CD4-positive, alpha-beta memory T cell (primary cell): ENCODE data around the gene STXBP6. TPM values are rescaled to one million over a fixed set of nuclear protein-coding genes. Genes with fewer than 3 reads are reported as not detected.

ENCODE experiments used
- CTCF ChIA-PET: fragments of 350-600 bp; sonication (Branson Sonifier 250); formaldehyde crosslinking; loops from one replicate; lab custom pipeline; 2021; ENCODE audit warnings: inconsistent platforms; ENCODE audit not compliant: partially characterized antibody; lab: Charles Lee
- POLR2A ChIA-PET: fragments of 350-600 bp; sonication (Branson Sonifier 250); formaldehyde crosslinking; loops from one replicate; lab custom pipeline; 2021; ENCODE audit not compliant: partially characterized antibody; lab: Charles Lee
- DNase-seq, 5 donors: peaks; one replicate each; pipeline versions ENCODE4 v3.0.0 to v3.0.0-alpha.2; 2020 to 2022; ENCODE audit warnings: mixed read lengths in 1 of 5
- H3K27ac ChIP-seq: one replicate; pipeline ENCODE4 v1.7.0; 2013; ENCODE audit warnings: low read depth, low read length
- H3K27me3 ChIP-seq: 2 replicates; pipeline ENCODE4 v1.7.0; 2013; ENCODE audit warnings: mild to moderate bottlenecking, low read length, moderate library complexity; ENCODE audit not compliant: insufficient read depth
- H3K36me3 ChIP-seq: 2 replicates; pipeline ENCODE4 v1.7.0; 2013; ENCODE audit warnings: mild to moderate bottlenecking, low read length, moderate library complexity; ENCODE audit not compliant: insufficient read depth
- H3K4me1 ChIP-seq: 2 replicates; pipeline ENCODE4 v1.7.0; 2013; ENCODE audit warnings: mild to moderate bottlenecking, low read length, moderate library complexity; ENCODE audit not compliant: insufficient read depth
- H3K4me3 ChIP-seq, 2 donors: one replicate each; pipeline ENCODE4 v1.7.0; 2013; ENCODE audit warnings: low read length in 2 of 2, mild to moderate bottlenecking in 1 of 2
- H3K9me3 ChIP-seq, 2 donors: one replicate each; pipeline ENCODE4 v1.7.0; 2013; ENCODE audit warnings: low read length in 2 of 2, control low read depth in 1 of 2; ENCODE audit not compliant: control insufficient read depth in 1 of 2
- H3K27ac Mint-ChIP-seq, 7 donors: one replicate each; pipeline ENCODE4 v1.8.0; 2020 to 2021; ENCODE audit warnings: mixed read lengths in 7 of 7, mild to moderate bottlenecking in 6 of 7, inconsistent platforms in 3 of 7, moderate library complexity in 3 of 7
- H3K27me3 Mint-ChIP-seq, 2 donors: one replicate each; pipeline ENCODE4 v1.8.0; 2020 to 2021; ENCODE audit warnings: mixed read lengths in 2 of 2
- H3K36me3 Mint-ChIP-seq, 2 donors: one replicate each; pipeline ENCODE4 v1.8.0; 2020 to 2021; ENCODE audit warnings: mixed read lengths in 2 of 2, inconsistent platforms in 1 of 2, mild to moderate bottlenecking in 1 of 2
- H3K4me1 Mint-ChIP-seq, 4 donors: one replicate each; pipeline ENCODE4 v1.8.0; 2020 to 2021; ENCODE audit warnings: mixed read lengths in 4 of 4, mild to moderate bottlenecking in 1 of 4
- H3K4me3 Mint-ChIP-seq, 8 donors: one replicate each; pipeline ENCODE4 v1.8.0; 2020 to 2021; ENCODE audit warnings: mixed read lengths in 8 of 8, mild to moderate bottlenecking in 7 of 8, moderate library complexity in 6 of 8, inconsistent platforms in 3 of 8
- H3K9me3 Mint-ChIP-seq, 8 donors: one replicate each; pipeline ENCODE4 v1.8.0; 2020 to 2021; ENCODE audit warnings: mixed read lengths in 8 of 8, mild to moderate bottlenecking in 5 of 8, inconsistent platforms in 3 of 8, moderate library complexity in 1 of 8
- intact Hi-C: fragments of 100-400 bp; cut with micrococcal nuclease; formaldehyde crosslinking; loops from one replicate; pipeline ENCODE4 v1.15.1; 2023
- polyA plus RNA-seq, 2 donors: library from polyadenylated mRNA; unstranded; fragments of 300-500 nt; fragmentation: Illumina TruSeq; gene quantifications; one replicate each; pipeline ENCODE4 v1.2.3, GENCODE V29; 2021
- total RNA-seq, 2 experiments: library from RNA; stranded (reverse); gene quantifications; one replicate each; pipeline ENCODE4 v1.2.3, GENCODE V29; 2021

Gene STXBP6
- total and polyA plus RNA-seq, 4 experiments from 2014 or later: not detected

GRCh38 chr14:24761141-24761540 lies 288.8 kb downstream of the STXBP6 start:
- intact Hi-C loops: no loop called here
- DNase-seq: no peak
- no peaks in the 10 kb centered on the region for H3K36me3 Mint-ChIP-seq
- H3K4me1 ChIP-seq: no peaks in the 10 kb centered on the region
- no peaks in the 10 kb centered on the region for H3K27me3 ChIP-seq
- H3K4me1 Mint-ChIP-seq: no peaks in the 10 kb centered on the region
- peaks cover 12 to 20% of the 10 kb centered on the region in 2 donors for H3K27me3 Mint-ChIP-seq
- H3K9me3 ChIP-seq: no peaks in the 10 kb centered on the region
- ChIA-PET CTCF (no interaction called here), POLR2A (no interaction called here)
- peaks cover 0 to 11% (median 3%) of the 10 kb centered on the region in 8 donors for H3K9me3 Mint-ChIP-seq
- H3K27ac ChIP-seq: no peak overlapping the region
- no peak overlapping the region for H3K4me3 ChIP-seq
- no peak overlapping the region for H3K27ac Mint-ChIP-seq
- no peak overlapping the region for H3K4me3 Mint-ChIP-seq
- H3K36me3 ChIP-seq: no peaks in the 10 kb centered on the region
